Caco-2 (cell line): ENCODE results near the gene PRAMEF14. TPM values are rescaled to one million over a fixed set of nuclear protein-coding genes. Genes with fewer than 3 reads are reported as not detected.
"Not testable (repeated sequence)": the region's sequence is repeated elsewhere in the genome, so short reads cannot be mapped to it uniquely, and the experiment has no call there.

Experiments
- Bru-seq: library from RNA; stranded (reverse); fragments of 400-500 nt; gene quantifications from one replicate; lab custom pipeline; 2021; lab: Mats Ljungman, UMichigan
- BruChase-seq, 2 experiments: library from RNA; stranded (reverse); fragments of 400-500 nt; gene quantifications; one replicate each; lab custom pipeline; 2021; lab: Mats Ljungman, UMichigan
- BruUV-seq: library from RNA; stranded (reverse); fragments of 400-500 nt; replicated peaks from 2 replicates; lab custom pipeline; 2021; lab: Mats Ljungman, UMichigan
- CTCF ChIA-PET: fragments of 300-600 bp; sonication (Branson Sonifier 250); formaldehyde crosslinking; loops from one replicate; lab custom pipeline; 2022; ENCODE audit warnings: antibody characterized with exemption; lab: Charles Lee
- POLR2A ChIA-PET: fragments of 300-600 bp; sonication (Branson Sonifier 250); formaldehyde crosslinking; loops from one replicate; lab custom pipeline; 2022; ENCODE audit warnings: antibody characterized with exemption; lab: Charles Lee
- DNase-seq, 2 experiments: peaks; one replicate each; pipeline versions ENCODE4 v3.0.0 to v3.0.0-alpha.2; 2020 to 2022
- H3K27me3 ChIP-seq: replicated peaks from 2 replicates; pipeline ENCODE4 v1.6.0; 2011; ENCODE audit warnings: low read length; ENCODE audit not compliant: control insufficient read depth, insufficient read depth
- H3K36me3 ChIP-seq: 2 replicates; pipeline ENCODE4 v1.5.1; 2011; ENCODE audit warnings: low read length; ENCODE audit not compliant: control insufficient read depth, insufficient read depth
- H3K4me1 ChIP-seq: fragments of 250-450 bp; sonication (Bioruptor Pico); 2 replicates; pipeline ENCODE4 v1.5.1; 2020; ENCODE audit warnings: mild to moderate bottlenecking
- H3K4me3 ChIP-seq: 2 replicates; pipeline ENCODE4 v1.5.1; 2011; ENCODE audit warnings: low read depth, mild to moderate bottlenecking, control low read depth, low read length
- H3K9me3 ChIP-seq: fragments of 250-450 bp; sonication (Bioruptor Pico); 2 replicates; pipeline ENCODE4 v1.5.1; 2020; ENCODE audit warnings: mild to moderate bottlenecking, moderate library complexity
- H3K27ac Mint-ChIP-seq: one replicate; pipeline ENCODE4 v1.8.0; 2022; ENCODE audit warnings: mixed read lengths; ENCODE audit not compliant: unreplicated experiment
- H3K27me3 Mint-ChIP-seq: one replicate; pipeline ENCODE4 v1.8.0; 2022; ENCODE audit warnings: mixed read lengths; ENCODE audit not compliant: insufficient read depth, unreplicated experiment
- H3K36me3 Mint-ChIP-seq: one replicate; pipeline ENCODE4 v1.8.0; 2022; ENCODE audit warnings: mild to moderate bottlenecking, mixed read lengths; ENCODE audit not compliant: insufficient read depth, unreplicated experiment
- H3K4me1 Mint-ChIP-seq: one replicate; pipeline ENCODE4 v1.8.0; 2022; ENCODE audit warnings: low read depth, mixed read lengths; ENCODE audit not compliant: unreplicated experiment
- H3K4me3 Mint-ChIP-seq: one replicate; pipeline ENCODE4 v1.8.0; 2022; ENCODE audit warnings: mild to moderate bottlenecking, moderate library complexity, mixed read lengths; ENCODE audit not compliant: unreplicated experiment
- H3K9me3 Mint-ChIP-seq: one replicate; pipeline ENCODE4 v1.8.0; 2022; ENCODE audit warnings: mixed read lengths; ENCODE audit not compliant: unreplicated experiment
- intact Hi-C: fragments of 100-400 bp; cut with micrococcal nuclease; formaldehyde crosslinking; loops from one replicate; pipeline ENCODE4 v1.10.0; 2022; ENCODE audit not compliant: unreplicated experiment
- long read RNA-seq: library from polyadenylated mRNA; stranded (forward); transcript quantifications from one replicate; pipeline ENCODE4 v2.0.0, GENCODE V29; 2022
- total RNA-seq: library from RNA; stranded (reverse); gene quantifications from 2 replicates; pipeline ENCODE4 v1.2.3, GENCODE V29; 2022

Gene PRAMEF14
- total RNA-seq (not detected in 2 replicates), Bru-seq, nascent RNA (not detected), BruChase-seq, experiment 1, labeled RNA remaining after a 2-hour chase (not detected), BruChase-seq, experiment 2, labeled RNA remaining after a 6-hour chase (not detected)
- long read RNA-seq: 0 reads

GRCh38 chr1:13347034-13347433 is at the start of gene PRAMEF14:
Gene PRAMEF14 (minus strand): TSS chr1:13347134. CDS start chr1:13345314, 1,820 bp downstream.
- CTCF ChIA-PET, H3K9me3 Mint-ChIP-seq, H3K27me3 Mint-ChIP-seq, POLR2A ChIA-PET, H3K9me3 ChIP-seq, H3K4me3 ChIP-seq, H3K4me1 Mint-ChIP-seq, H3K27me3 ChIP-seq, H3K36me3 Mint-ChIP-seq, intact Hi-C loops, DNase-seq, H3K4me3 Mint-ChIP-seq, H3K27ac Mint-ChIP-seq, H3K4me1 ChIP-seq, H3K36me3 ChIP-seq, BruUV-seq: not testable (repeated sequence)

GRCh38 chr1:13395311-13395710 is 48.4 kb upstream of the PRAMEF14 start:
- H3K4me1 Mint-ChIP-seq, H3K27me3 Mint-ChIP-seq, H3K9me3 ChIP-seq, BruUV-seq, H3K4me3 ChIP-seq, CTCF ChIA-PET, H3K36me3 Mint-ChIP-seq, H3K27me3 ChIP-seq, H3K9me3 Mint-ChIP-seq, POLR2A ChIA-PET, H3K4me3 Mint-ChIP-seq, DNase-seq, H3K4me1 ChIP-seq, H3K36me3 ChIP-seq, intact Hi-C loops, H3K27ac Mint-ChIP-seq: not testable (repeated sequence)

GRCh38 chr1:13394761-13395160 is 47.8 kb upstream of the PRAMEF14 start:
- intact Hi-C loops, DNase-seq, H3K27ac Mint-ChIP-seq, H3K4me1 ChIP-seq, POLR2A ChIA-PET, H3K36me3 Mint-ChIP-seq, H3K4me3 ChIP-seq, CTCF ChIA-PET, H3K4me3 Mint-ChIP-seq, H3K9me3 Mint-ChIP-seq, H3K9me3 ChIP-seq, H3K4me1 Mint-ChIP-seq, BruUV-seq, H3K36me3 ChIP-seq, H3K27me3 ChIP-seq, H3K27me3 Mint-ChIP-seq: not testable (repeated sequence)

GRCh38 chr1:13393004-13393403 is 46.1 kb upstream of the PRAMEF14 start:
- H3K27me3 Mint-ChIP-seq, POLR2A ChIA-PET, H3K36me3 Mint-ChIP-seq, H3K4me1 Mint-ChIP-seq, H3K4me3 ChIP-seq, H3K9me3 Mint-ChIP-seq, DNase-seq, H3K4me3 Mint-ChIP-seq, H3K9me3 ChIP-seq, H3K4me1 ChIP-seq, H3K36me3 ChIP-seq, intact Hi-C loops, H3K27me3 ChIP-seq, BruUV-seq, CTCF ChIA-PET, H3K27ac Mint-ChIP-seq: not testable (repeated sequence)

GRCh38 chr1:13389332-13389731 is 42.4 kb upstream of the PRAMEF14 start, which contains the start of gene PRAMEF17:
Gene PRAMEF17 (plus strand): TSS chr1:13389632. CDS start chr1:13389658, 26 bp downstream.
- BruUV-seq, H3K27ac Mint-ChIP-seq, H3K27me3 ChIP-seq, H3K27me3 Mint-ChIP-seq, DNase-seq, H3K9me3 ChIP-seq, H3K9me3 Mint-ChIP-seq, H3K4me3 Mint-ChIP-seq, CTCF ChIA-PET, H3K4me1 Mint-ChIP-seq, POLR2A ChIA-PET, H3K36me3 ChIP-seq, H3K4me3 ChIP-seq, H3K4me1 ChIP-seq, H3K36me3 Mint-ChIP-seq, intact Hi-C loops: not testable (repeated sequence)

GRCh38 chr1:13380380-13380779 is 33.4 kb upstream of the PRAMEF14 start:
- H3K27me3 ChIP-seq, H3K9me3 Mint-ChIP-seq, H3K9me3 ChIP-seq, BruUV-seq, H3K4me3 ChIP-seq, CTCF ChIA-PET, H3K36me3 Mint-ChIP-seq, H3K4me1 ChIP-seq, POLR2A ChIA-PET, DNase-seq, intact Hi-C loops, H3K27me3 Mint-ChIP-seq, H3K36me3 ChIP-seq, H3K4me1 Mint-ChIP-seq, H3K4me3 Mint-ChIP-seq, H3K27ac Mint-ChIP-seq: not testable (repeated sequence)

GRCh38 chr1:13378983-13379382 is 32.0 kb upstream of the PRAMEF14 start:
- H3K4me3 Mint-ChIP-seq, DNase-seq, BruUV-seq, intact Hi-C loops, POLR2A ChIA-PET, H3K36me3 Mint-ChIP-seq, H3K27ac Mint-ChIP-seq, H3K27me3 Mint-ChIP-seq, H3K36me3 ChIP-seq, H3K4me1 Mint-ChIP-seq, H3K9me3 ChIP-seq, H3K9me3 Mint-ChIP-seq, H3K4me1 ChIP-seq, CTCF ChIA-PET, H3K27me3 ChIP-seq, H3K4me3 ChIP-seq: not testable (repeated sequence)
